HCT116 (cell line): ENCODE measurements around the gene SLC35B1. TPM values are rescaled to one million over a fixed set of nuclear protein-coding genes. Genes with fewer than 3 reads are reported as not detected.
A peak's percentile ranks its signal among the peaks of the same experiment; 100 is the strongest.

Source experiments
- ATAC-seq: fragments of 200-7000 bp; cut with Tn5 transposase; 2 replicates; pipeline ENCODE4 v1.9.1; 2020; ENCODE audit warnings: mild to moderate bottlenecking, moderate library complexity
- BruUV-seq: library from RNA; stranded (reverse); fragments of 400-500 nt; replicated peaks from 2 replicates; lab custom pipeline; 2021; lab: Mats Ljungman, UMichigan
- CTCF ChIA-PET: fragments of 300-600 bp; sonication (Branson Sonifier 250); formaldehyde crosslinking; loops from one replicate; lab custom pipeline; 2021; ENCODE audit warnings: antibody characterized with exemption; lab: Charles Lee
- POLR2A ChIA-PET: fragments of 300-600, 350-600 bp; sonication (Branson Sonifier 250); formaldehyde crosslinking; loops from one replicate; lab custom pipeline; 2021; ENCODE audit warnings: antibody characterized with exemption; lab: Charles Lee
- RAD21 ChIA-PET, 2 experiments: fragments of 300-600 bp; sonication (Branson Sonifier 250); formaldehyde crosslinking; loops; one replicate each; lab custom pipeline; 2023; ENCODE audit warnings: low total read pairs in 2 of 2; ENCODE audit not compliant: uncharacterized antibody in 2 of 2, unreplicated experiment in 2 of 2, low non-redundant PET in 1 of 2; lab: Charles Lee
- DNase-seq: peaks from one replicate; pipeline ENCODE4 v3.0.0-alpha.2; 2010; ENCODE audit warnings: low read depth, low spot score
- H2AFZ ChIP-seq: fragments of 200-600 bp; shearing (Covaris generic), sonication (generic); 2 replicates; pipeline ENCODE4 v1.6.1; 2017; ENCODE audit warnings: low read depth, mixed run types, mixed read lengths, antibody characterized with exemption, low read length; ENCODE audit not compliant: poor library complexity, severe bottlenecking
- H3K27ac ChIP-seq: 2 replicates; pipeline ENCODE4 v1.5.1; 2012; ENCODE audit warnings: low read depth, low read length
- H3K27me3 ChIP-seq: fragments of 200-600 bp; sonication (generic); 2 replicates; pipeline ENCODE4 v1.6.1; 2016; ENCODE audit warnings: mixed run types, low read length, mixed read lengths; ENCODE audit not compliant: insufficient read depth
- H3K36me3 ChIP-seq, 2 experiments: fragments of 200-500 bp in 1 of 2; fragments of 200-600 bp in 1 of 2; sonication (Bioruptor generic) in 1 of 2; sonication (generic) in 1 of 2; 2 replicates each; pipeline versions ENCODE4 v1.5.1 to v1.6.1; 2014 to 2016; ENCODE audit warnings: low read length in 2 of 2, inconsistent platforms in 1 of 2, mixed read lengths in 1 of 2, mixed run types in 1 of 2; ENCODE audit not compliant: insufficient read depth in 2 of 2, control insufficient read depth in 1 of 2
- H3K4me1 ChIP-seq, 2 experiments: fragments of 200-600 bp in 1 of 2; sonication (generic) in 1 of 2; 2 replicates each; pipeline versions ENCODE4 v1.5.1 to v1.6.1; 2012 to 2017; ENCODE audit warnings: low read length in 2 of 2, inconsistent platforms in 1 of 2, mild to moderate bottlenecking in 1 of 2, mixed read lengths in 1 of 2, mixed run types in 1 of 2, moderate library complexity in 1 of 2; ENCODE audit not compliant: insufficient read depth in 2 of 2, control insufficient read depth in 1 of 2
- H3K4me2 ChIP-seq: fragments of 200-600 bp; sonication (generic); 2 replicates; pipeline ENCODE4 v1.6.1; 2017; ENCODE audit warnings: mixed run types, low read length, mixed read lengths
- H3K4me3 ChIP-seq, 2 experiments: fragments of 200-600 bp in 1 of 2; sonication (generic) in 1 of 2; replicated peaks in 1 of 2; 2 replicates each; pipeline ENCODE4 v1.5.1; 2011 to 2016; ENCODE audit warnings: low read length in 2 of 2, control low read depth in 1 of 2, low read depth in 1 of 2, mild to moderate bottlenecking in 1 of 2, mixed read lengths in 1 of 2, mixed run types in 1 of 2
- H3K79me2 ChIP-seq: fragments of 200-600 bp; sonication (generic); 2 replicates; pipeline ENCODE4 v1.6.1; 2017; ENCODE audit warnings: mild to moderate bottlenecking, mixed run types, low read length, moderate library complexity, mixed read lengths; ENCODE audit not compliant: insufficient read depth
- H3K9ac ChIP-seq: fragments of 200-600 bp; sonication (generic); 2 replicates; pipeline ENCODE4 v1.6.1; 2016; ENCODE audit warnings: low read length, mixed read lengths
- H3K9me2 ChIP-seq: fragments of 200-600 bp; sonication (generic), shearing (Covaris generic); 2 replicates; pipeline ENCODE4 v1.6.1; 2017; ENCODE audit warnings: mixed run types, mild to moderate bottlenecking, moderate library complexity; ENCODE audit not compliant: insufficient read depth
- H3K9me3 ChIP-seq, 2 experiments: fragments of 200-500 bp in 1 of 2; fragments of 200-600 bp in 1 of 2; sonication (Bioruptor generic) in 1 of 2; sonication (generic) in 1 of 2; 2 replicates each; pipeline ENCODE4 v1.6.1; 2014 to 2017; ENCODE audit warnings: low read length in 2 of 2, mixed read lengths in 2 of 2, inconsistent platforms in 1 of 2, low read depth in 1 of 2, mild to moderate bottlenecking in 1 of 2, mixed run types in 1 of 2, moderate library complexity in 1 of 2; ENCODE audit not compliant: control insufficient read depth in 1 of 2, insufficient read depth in 1 of 2
- H4K20me1 ChIP-seq: fragments of 200-600 bp; sonication (generic), shearing (Covaris generic); 2 replicates; pipeline ENCODE4 v1.6.1; 2017; ENCODE audit warnings: mixed run types, mild to moderate bottlenecking, moderate library complexity; ENCODE audit not compliant: insufficient read depth
- CEBPB ChIP-seq: IDR thresholded peaks from 2 replicates; pipeline ENCODE4 v1.6.1; 2012; ENCODE audit warnings: low read depth
- EGR1 ChIP-seq: IDR thresholded peaks from 2 replicates; pipeline ENCODE4 v1.6.1; 2012; ENCODE audit warnings: low read depth
- ELF1 ChIP-seq: IDR thresholded peaks from 2 replicates; pipeline ENCODE4 v1.6.1; 2012; ENCODE audit warnings: low read depth, borderline replicate concordance
- EZH2 ChIP-seq: fragments of 200-600 bp; sonication (generic); IDR thresholded peaks from 2 replicates; pipeline ENCODE4 v1.6.1; 2017; ENCODE audit warnings: antibody characterized with exemption, mixed run types
- EZH2phosphoT487 ChIP-seq: fragments of 200-600 bp; IDR thresholded peaks from 2 replicates; pipeline ENCODE4 v1.6.1; 2018; ENCODE audit warnings: antibody characterized with exemption, borderline replicate concordance
- POLR2AphosphoS5 ChIP-seq: IDR thresholded peaks from 2 replicates; pipeline ENCODE4 v1.6.1; 2011; ENCODE audit warnings: mild to moderate bottlenecking, low read depth, low read length, moderate library complexity
- RAD21 ChIP-seq: IDR thresholded peaks from 2 replicates; pipeline ENCODE4 v1.6.1; 2012; ENCODE audit warnings: low read depth, mild to moderate bottlenecking
- REST ChIP-seq: IDR thresholded peaks from 2 replicates; pipeline ENCODE4 v1.6.1; 2012; ENCODE audit warnings: low read depth
- SRF ChIP-seq: IDR thresholded peaks from 2 replicates; pipeline ENCODE4 v1.6.1; 2012; ENCODE audit warnings: low read depth
- ZBTB33 ChIP-seq: IDR thresholded peaks from 2 replicates; pipeline ENCODE4 v1.6.1; 2011; ENCODE audit warnings: mild to moderate bottlenecking, low read length, moderate library complexity; ENCODE audit not compliant: insufficient replicate concordance; ENCODE audit errors: extremely low read depth
- ZFX ChIP-seq: fragments of 450-650 bp; IDR thresholded peaks from 2 replicates; pipeline ENCODE4 v1.6.1; 2017
- intact Hi-C: fragments of 100-400 bp; cut with micrococcal nuclease; formaldehyde crosslinking; loops from 2 replicates; pipeline ENCODE4 v1.10.0; 2022
- total RNA-seq: library from RNA; stranded (reverse); gene quantifications from one replicate; pipeline ENCODE4 v1.2.1, GENCODE V29; 2021; ENCODE audit not compliant: unreplicated experiment

The SLC35B1 gene
- total RNA-seq, 1 experiment from 2014 or later = 87.5 TPM

- intact Hi-C loops = loop anchor here (5.0 to 10.0 kb wide), 3 partner anchors 135 to 392 kb away; no protein-coding TSS in a partner anchor
- Histone ChIP-seq H4K20me1 (no peaks in the 10 kb centered on the region), H3K4me2 (peak overlapping the region; percentile 92), H3K9me2 (no peaks in the 10 kb centered on the region), H3K79me2 (peaks cover 27% of the 10 kb centered on the region)
- CTCF ChIA-PET = interaction anchor here (1.1 to 4.0 kb wide), 12 partner anchors 10 to 290 kb away, joined by 3 to 63 read pairs (median 8); partner anchors contain the start of genes FAM117A, KAT7 and SPOP
- ATAC-seq = no peak
- RAD21 ChIA-PET = interaction anchor here (0.8 to 1.5 kb wide), 2 partner anchors 139 to 290 kb away, joined by 5 to 8 read pairs; no protein-coding TSS in a partner anchor
- DNase-seq = no peak
- BruUV-seq = no TSS peak
- TF ChIP-seq ZBTB33 = no peak
- 0 out of 2 replicates have a peak, but pooled peaks have one; percentile 10 for TF ChIP-seq EGR1
- TF ChIP-seq, all 23 proteins: peak for 1
- H3K4me1 ChIP-seq = peaks cover 16 to 21% of the 10 kb centered on the region in 2 experiments
- H3K36me3 ChIP-seq = peaks cover 34 to 35% of the 10 kb centered on the region in 2 experiments
- peak overlapping the region; percentile 77 for H3K27ac ChIP-seq
- POLR2A ChIA-PET = interaction anchor here (0.6 to 4.7 kb wide), 8 partner anchors 9 to 369 kb away, joined by 3 to 30 read pairs (median 8); partner anchors contain the start of genes FAM117A, KAT7 and SPOP
- no peaks in the 10 kb centered on the region for H3K9me3 ChIP-seq
- peak overlapping the region; percentile 85 to 92 for H3K4me3 ChIP-seq
- peak overlapping the region; percentile 85 for H3K9ac ChIP-seq
- no peak overlapping the region for H2AFZ ChIP-seq
- no peaks in the 10 kb centered on the region for H3K27me3 ChIP-seq
These were observed 537 bp downstream of the SLC35B1 start for GRCh38 chr17:49707246-49707607.

- no peak overlapping the region for H2AFZ ChIP-seq
- no peak overlapping the region for H3K27ac ChIP-seq
- no peak overlapping the region for H3K4me3 ChIP-seq
- H3K4me2 ChIP-seq = no peak overlapping the region
- H3K9me3 ChIP-seq = no peaks in the 10 kb centered on the region
- no peak for DNase-seq
- peaks cover 47 to 51% of the 10 kb centered on the region in 2 experiments for H3K36me3 ChIP-seq
- intact Hi-C loops = loop anchor here (2.0 to 10.0 kb wide), 4 partner anchors 136 to 390 kb away; no protein-coding TSS in a partner anchor
- BruUV-seq = no TSS peak
- RAD21 ChIA-PET = no interaction called here
- CTCF ChIA-PET = interaction anchor here (1.5 to 3.4 kb wide), 3 partner anchors 136 to 292 kb away, joined by 5 to 36 read pairs (median 13); no protein-coding TSS in a partner anchor
- peaks cover 16 to 21% of the 10 kb centered on the region in 2 experiments for H3K4me1 ChIP-seq
- POLR2A ChIA-PET = no interaction called here
- H3K79me2 ChIP-seq = peaks cover 27% of the 10 kb centered on the region
- no peak for ATAC-seq
- no peaks in the 10 kb centered on the region for H4K20me1 ChIP-seq
- H3K9ac ChIP-seq = no peak overlapping the region
- no peaks in the 10 kb centered on the region for H3K27me3 ChIP-seq
- no peaks in the 10 kb centered on the region for H3K9me2 ChIP-seq
- TF ChIP-seq RAD21 = no peak
- no peak for TF ChIP-seq ZFX
- TF ChIP-seq EZH2 = no peak
- TF ChIP-seq ZBTB33 = no peak
- no peak for TF ChIP-seq REST
- no peak for TF ChIP-seq SRF
- no peak for TF ChIP-seq EZH2phosphoT487
- no peak for TF ChIP-seq POLR2AphosphoS5
- TF ChIP-seq CEBPB = no peak
- no peak for TF ChIP-seq ELF1
These were observed 2.5 kb downstream of the SLC35B1 start for GRCh38 chr17:49705254-49705653.
